K562 (cell line): Measurements from ENCODE around the gene ACSF2. TPM values are rescaled to one million over a fixed set of nuclear protein-coding genes. Genes with fewer than 3 reads are reported as not detected.

Source experiments
- ATF4 ChIP-seq: fragments of 450-650 bp; formaldehyde crosslinking; IDR thresholded peaks from 2 replicates; pipeline ENCODE4 v1.4.0; 2022; ENCODE audit warnings: mild to moderate bottlenecking, moderate library complexity
- CUX1 ChIP-seq: fragments of 200-800 bp; sonication (Bioruptor generic); IDR thresholded peaks from 2 replicates; pipeline ENCODE4 v1.6.1; 2016; ENCODE audit warnings: missing genetic modification characterization, missing compliant biosample characterization
- ELK3 ChIP-seq: fragments of 450-650 bp; formaldehyde crosslinking; IDR thresholded peaks from 2 replicates; pipeline ENCODE4 v1.4.0; 2020; ENCODE audit warnings: mild to moderate bottlenecking
- ETV5 ChIP-seq: sonication (generic); formaldehyde crosslinking; IDR thresholded peaks from 2 replicates; pipeline ENCODE4 v1.4.0; 2020; ENCODE audit warnings: low read depth, mild to moderate bottlenecking, missing genetic modification reagents
- GTF2A2 ChIP-seq: IDR thresholded peaks from 2 replicates; pipeline ENCODE4 v1.6.1; 2016; ENCODE audit warnings: mild to moderate bottlenecking, missing genetic modification characterization, missing compliant biosample characterization
- HDAC8 ChIP-seq: fragments of 450-650 bp; IDR thresholded peaks from 2 replicates; pipeline ENCODE4 v1.6.1; 2016; ENCODE audit warnings: mild to moderate bottlenecking, missing genetic modification characterization, moderate library complexity, missing compliant biosample characterization
- HDGF ChIP-seq: fragments of 450-650 bp; IDR thresholded peaks from 2 replicates; pipeline ENCODE4 v1.6.1; 2016
- KAT8 ChIP-seq: fragments of 450-650 bp; IDR thresholded peaks from 2 replicates; pipeline ENCODE4 v1.6.1; 2016; ENCODE audit warnings: low read depth, mild to moderate bottlenecking
- MLX ChIP-seq, 2 experiments: fragments of 450-650 bp in 1 of 2; sonication (generic) in 1 of 2; formaldehyde crosslinking; conservative IDR thresholded peaks; 2 replicates each; pipeline versions ENCODE4 v1.4.0 to v1.8.1; 2020 to 2022; ENCODE audit warnings: mild to moderate bottlenecking in 1 of 2, missing genetic modification reagents in 1 of 2
- NFRKB ChIP-seq: fragments of 450-650 bp; IDR thresholded peaks from 2 replicates; pipeline ENCODE4 v1.6.1; 2016; ENCODE audit warnings: low read depth
- NKRF ChIP-seq: fragments of 450-650 bp; IDR thresholded peaks from 2 replicates; pipeline ENCODE4 v1.6.1; 2016; ENCODE audit warnings: borderline replicate concordance
- PHF8 ChIP-seq: fragments of 200-600 bp; sonication (generic); IDR thresholded peaks from 2 replicates; pipeline ENCODE4 v1.6.1; 2012; ENCODE audit warnings: mixed run types, mild to moderate bottlenecking, inconsistent platforms, low read length, moderate library complexity, borderline replicate concordance
- RNF2 ChIP-seq: sonication (generic); IDR thresholded peaks from 2 replicates; pipeline ENCODE4 v1.6.1; 2016
- SNAPC5 ChIP-seq: fragments of 250-450 bp; sonication (Bioruptor Pico); IDR thresholded peaks from 2 replicates; pipeline ENCODE4 v1.8.0; 2021; ENCODE audit warnings: moderate library complexity, mild to moderate bottlenecking, inconsistent platforms
- XRCC4 ChIP-seq: IDR thresholded peaks from one replicate; pipeline ENCODE4 v1.6.1; 2011; ENCODE audit not compliant: insufficient read depth, insufficient read length; ENCODE audit errors: extremely low read depth
- ZBED1 ChIP-seq: IDR thresholded peaks from 2 replicates; pipeline ENCODE4 v1.6.1; 2014
- ZBTB12 ChIP-seq: fragments of 250-450 bp; sonication (Bioruptor Pico); IDR thresholded peaks from 2 replicates; pipeline ENCODE4 v1.4.0; 2020
- ZNF133 ChIP-seq: fragments of 250-450 bp; sonication (Bioruptor Pico); IDR thresholded peaks from 2 replicates; pipeline ENCODE4 v1.4.0; 2020; ENCODE audit warnings: mild to moderate bottlenecking
- ZNF140 ChIP-seq: fragments of 250-450 bp; sonication (Bioruptor Pico); IDR thresholded peaks from 2 replicates; pipeline ENCODE4 v1.8.0; 2021; ENCODE audit warnings: moderate library complexity, mild to moderate bottlenecking, inconsistent platforms
- polyA plus RNA-seq, 8 experiments: library from polyadenylated mRNA; depleted of rRNA in 4 of 8; stranded (reverse) in 5 of 8; unstranded in 3 of 8; fragments of >200 nt; fragmentation: Nextera tagmentation in 2 of 8; fragmentation: Illumina TruSeq in 1 of 8; extraction: Ambion mirVana in 2 of 8; extraction: Trizol in 1 of 8; gene quantifications; 2 replicates each; pipeline versions ENCODE4 v1.2.1 to v1.2.3, GENCODE V29; 2011 to 2014; ENCODE audit warnings: inconsistent platforms in 1 of 8, missing spikeins in 1 of 8
- total RNA-seq, 7 experiments: library from RNA; depleted of rRNA in 6 of 7; stranded (reverse); fragments of >200 nt in 6 of 7; fragmentation: Illumina TruSeq in 2 of 7; extraction: Trizol in 2 of 7; gene quantifications; 2 replicates each; pipeline versions ENCODE4 v1.2.1 to v1.2.3, GENCODE V29; 2011 to 2021; ENCODE audit warnings: low replicate concordance in 1 of 7

Gene ACSF2
- total and polyA plus RNA-seq, 9 of the 15 experiments (the other 6 are each of a cell fraction or from before 2014, with no cell fraction given), result 0.89 to 6.1 (median 3.5) TPM

- TF ChIP-seq ZNF140 (no peak), CUX1 (CRISPR knock-in tag) (peak; percentile 79), MLX (CRISPR knock-in tag; conservative IDR thresholded peaks at IDR 0.05) (no peak), ELK3 (CRISPR knock-in tag) (no peak), XRCC4 (no peak), KAT8 (no peak), PHF8 (no peak), HDAC8 (tag) (peak; percentile 92), ZBED1 (no peak), ZNF133 (peak; percentile 62; the same call in 1 of the 2 replicates), GTF2A2 (tag) (peak; percentile 82; the same call in 1 of the 2 replicates), ETV5 (no peak), ATF4 (CRISPR knock-in tag) (peak; percentile 71; the same call in 1 of the 2 replicates), HDGF (no peak), ZBTB12 (peak; percentile 51; the same call in 1 of the 2 replicates), NFRKB (no peak), SNAPC5 (CRISPR knock-in tag) (no peak), NKRF (no peak), RNF2 (no peak)
Measured at GRCh38 chr17:50448643-50449042, 22.6 kb downstream of the ACSF2 start (continued).
